Uterus (tissue), 2 donors: Measurements from ENCODE around the gene CFTR.

Source experiments
- CTCF ChIP-seq, 4 experiments: fragments of 200-600 bp in 2 of 4; fragments of 450-650 bp in 2 of 4; sonication (generic) in 2 of 4; IDR thresholded peaks; one replicate each; pipeline ENCODE4 v1.5.1; 2016 to 2019; ENCODE audit warnings: antibody characterized with exemption in 4 of 4, mild to moderate bottlenecking in 2 of 4, moderate library complexity in 1 of 4
- POLR2A ChIP-seq, 2 donors: fragments of 450-650 bp; IDR thresholded peaks; one replicate each; pipeline ENCODE4 v1.6.1; 2016; ENCODE audit warnings: antibody characterized with exemption in 2 of 2, mild to moderate bottlenecking in 1 of 2, moderate library complexity in 1 of 2

GRCh38 chr7:117675497-117676435 lies 195.9 kb downstream of the CFTR start:
- TF ChIP-seq CTCF (IDR thresholded peaks at IDR 0.05) (no peak), POLR2A (IDR thresholded peaks at IDR 0.05) (no peak)
